K562 (cell line): ENCODE data around the gene CNOT10. TPM values are rescaled to one million over a fixed set of nuclear protein-coding genes. Genes with fewer than 3 reads are reported as not detected.

Experiments
- DACH1 ChIP-seq: fragments of 450-650 bp; IDR thresholded peaks from 2 replicates; pipeline ENCODE4 v1.6.1; 2018; ENCODE audit not compliant: partially characterized antibody
- GATA2 ChIP-seq: sonication (generic); formaldehyde crosslinking; IDR thresholded peaks from 2 replicates; pipeline ENCODE4 v1.4.0; 2020; ENCODE audit warnings: mild to moderate bottlenecking, missing genetic modification reagents
- ID3 ChIP-seq, 2 experiments: fragments of 250-450 bp in 1 of 2; fragments of 450-650 bp in 1 of 2; sonication (Bioruptor Pico) in 1 of 2; IDR thresholded peaks; 2 replicates each; pipeline versions ENCODE4 v1.6.1 to v1.8.0; 2016 to 2021; ENCODE audit warnings: mild to moderate bottlenecking in 2 of 2, moderate library complexity in 2 of 2, missing compliant biosample characterization in 1 of 2, missing genetic modification characterization in 1 of 2
- KLF16 ChIP-seq: IDR thresholded peaks from 2 replicates; pipeline ENCODE4 v1.6.1; 2016; ENCODE audit warnings: antibody characterized with exemption
- SRSF7 ChIP-seq: fragments of 200-400 bp; formaldehyde crosslinking; optimal IDR thresholded peaks from 2 replicates; pipeline ENCODE3; 2017; ENCODE audit warnings: mild to moderate bottlenecking, low read depth, low read length
- TCFL5 ChIP-seq: fragments of 250-450 bp; sonication (Bioruptor Pico); conservative IDR thresholded peaks from 2 replicates; pipeline ENCODE4 v1.6.1; 2021; ENCODE audit warnings: mild to moderate bottlenecking, moderate library complexity, matching md5 sums
- ZC3H8 ChIP-seq: fragments of 450-650 bp; IDR thresholded peaks from 2 replicates; pipeline ENCODE4 v1.6.1; 2017
- ZNF232 ChIP-seq: sonication (generic); formaldehyde crosslinking; IDR thresholded peaks from 2 replicates; pipeline ENCODE4 v1.8.0; 2022; ENCODE audit warnings: mild to moderate bottlenecking, missing genetic modification reagents
- polyA plus RNA-seq, 8 experiments: library from polyadenylated mRNA; depleted of rRNA in 4 of 8; stranded (reverse) in 5 of 8; unstranded in 3 of 8; fragments of >200 nt; fragmentation: Nextera tagmentation in 2 of 8; fragmentation: Illumina TruSeq in 1 of 8; extraction: Ambion mirVana in 2 of 8; extraction: Trizol in 1 of 8; gene quantifications; 2 replicates each; pipeline versions ENCODE4 v1.2.1 to v1.2.3, GENCODE V29; 2011 to 2014; ENCODE audit warnings: inconsistent platforms in 1 of 8, missing spikeins in 1 of 8
- total RNA-seq, 7 experiments: library from RNA; depleted of rRNA in 6 of 7; stranded (reverse); fragments of >200 nt in 6 of 7; fragmentation: Illumina TruSeq in 2 of 7; extraction: Trizol in 2 of 7; gene quantifications; 2 replicates each; pipeline versions ENCODE4 v1.2.1 to v1.2.3, GENCODE V29; 2011 to 2021; ENCODE audit warnings: low replicate concordance in 1 of 7
- TF ChIP-seq, protein P1 (sequence below): sonication (generic); formaldehyde crosslinking; IDR thresholded peaks from 2 replicates; pipeline ENCODE4 v1.8.1; 2023; ENCODE audit warnings: mild to moderate bottlenecking, missing genetic modification reagents
- TF ChIP-seq, protein P2 (sequence below), 2 experiments: fragments of 450-650 bp; IDR thresholded peaks; 2 replicates each; pipeline ENCODE4 v1.6.1; 2016; ENCODE audit warnings: mild to moderate bottlenecking in 2 of 2, borderline replicate concordance in 1 of 2, low read depth in 1 of 2, moderate library complexity in 1 of 2
- TF ChIP-seq, protein P3 (sequence below): fragments of 200-800 bp; sonication (Bioruptor generic); IDR thresholded peaks from 2 replicates; pipeline ENCODE4 v1.6.1; 2016; ENCODE audit warnings: missing genetic modification characterization, missing compliant biosample characterization

The CNOT10 gene
- total and polyA plus RNA-seq, 9 of the 15 experiments (the other 6 are each of a cell fraction or from before 2014, with no cell fraction given) = 35.7 to 114 (median 81.9) TPM

- TF ChIP-seq, protein P1, sequence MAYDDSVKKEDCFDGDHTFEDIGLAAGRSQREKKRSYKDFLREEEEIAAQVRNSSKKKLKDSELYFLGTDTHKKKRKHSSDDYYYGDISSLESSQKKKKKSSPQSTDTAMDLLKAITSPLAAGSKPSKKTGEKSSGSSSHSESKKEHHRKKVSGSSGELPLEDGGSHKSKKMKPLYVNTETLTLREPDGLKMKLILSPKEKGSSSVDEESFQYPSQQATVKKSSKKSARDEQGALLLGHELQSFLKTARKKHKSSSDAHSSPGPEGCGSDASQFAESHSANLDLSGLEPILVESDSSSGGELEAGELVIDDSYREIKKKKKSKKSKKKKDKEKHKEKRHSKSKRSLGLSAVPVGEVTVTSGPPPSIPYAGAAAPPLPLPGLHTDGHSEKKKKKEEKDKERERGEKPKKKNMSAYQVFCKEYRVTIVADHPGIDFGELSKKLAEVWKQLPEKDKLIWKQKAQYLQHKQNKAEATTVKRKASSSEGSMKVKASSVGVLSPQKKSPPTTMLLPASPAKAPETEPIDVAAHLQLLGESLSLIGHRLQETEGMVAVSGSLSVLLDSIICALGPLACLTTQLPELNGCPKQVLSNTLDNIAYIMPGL = no peak
- TF ChIP-seq ZNF232 (CRISPR knock-in tag) = no peak
- no peak for TF ChIP-seq SRSF7
- no peak for TF ChIP-seq ID3 (CRISPR knock-in tag; IDR thresholded peaks at IDR 0.05)
- TF ChIP-seq ID3 (tag; IDR thresholded peaks at IDR 0.05) = peak; percentile 74; the same call in 1 of the 2 replicates
- no peak for TF ChIP-seq ZC3H8
- TF ChIP-seq, protein P2, sequence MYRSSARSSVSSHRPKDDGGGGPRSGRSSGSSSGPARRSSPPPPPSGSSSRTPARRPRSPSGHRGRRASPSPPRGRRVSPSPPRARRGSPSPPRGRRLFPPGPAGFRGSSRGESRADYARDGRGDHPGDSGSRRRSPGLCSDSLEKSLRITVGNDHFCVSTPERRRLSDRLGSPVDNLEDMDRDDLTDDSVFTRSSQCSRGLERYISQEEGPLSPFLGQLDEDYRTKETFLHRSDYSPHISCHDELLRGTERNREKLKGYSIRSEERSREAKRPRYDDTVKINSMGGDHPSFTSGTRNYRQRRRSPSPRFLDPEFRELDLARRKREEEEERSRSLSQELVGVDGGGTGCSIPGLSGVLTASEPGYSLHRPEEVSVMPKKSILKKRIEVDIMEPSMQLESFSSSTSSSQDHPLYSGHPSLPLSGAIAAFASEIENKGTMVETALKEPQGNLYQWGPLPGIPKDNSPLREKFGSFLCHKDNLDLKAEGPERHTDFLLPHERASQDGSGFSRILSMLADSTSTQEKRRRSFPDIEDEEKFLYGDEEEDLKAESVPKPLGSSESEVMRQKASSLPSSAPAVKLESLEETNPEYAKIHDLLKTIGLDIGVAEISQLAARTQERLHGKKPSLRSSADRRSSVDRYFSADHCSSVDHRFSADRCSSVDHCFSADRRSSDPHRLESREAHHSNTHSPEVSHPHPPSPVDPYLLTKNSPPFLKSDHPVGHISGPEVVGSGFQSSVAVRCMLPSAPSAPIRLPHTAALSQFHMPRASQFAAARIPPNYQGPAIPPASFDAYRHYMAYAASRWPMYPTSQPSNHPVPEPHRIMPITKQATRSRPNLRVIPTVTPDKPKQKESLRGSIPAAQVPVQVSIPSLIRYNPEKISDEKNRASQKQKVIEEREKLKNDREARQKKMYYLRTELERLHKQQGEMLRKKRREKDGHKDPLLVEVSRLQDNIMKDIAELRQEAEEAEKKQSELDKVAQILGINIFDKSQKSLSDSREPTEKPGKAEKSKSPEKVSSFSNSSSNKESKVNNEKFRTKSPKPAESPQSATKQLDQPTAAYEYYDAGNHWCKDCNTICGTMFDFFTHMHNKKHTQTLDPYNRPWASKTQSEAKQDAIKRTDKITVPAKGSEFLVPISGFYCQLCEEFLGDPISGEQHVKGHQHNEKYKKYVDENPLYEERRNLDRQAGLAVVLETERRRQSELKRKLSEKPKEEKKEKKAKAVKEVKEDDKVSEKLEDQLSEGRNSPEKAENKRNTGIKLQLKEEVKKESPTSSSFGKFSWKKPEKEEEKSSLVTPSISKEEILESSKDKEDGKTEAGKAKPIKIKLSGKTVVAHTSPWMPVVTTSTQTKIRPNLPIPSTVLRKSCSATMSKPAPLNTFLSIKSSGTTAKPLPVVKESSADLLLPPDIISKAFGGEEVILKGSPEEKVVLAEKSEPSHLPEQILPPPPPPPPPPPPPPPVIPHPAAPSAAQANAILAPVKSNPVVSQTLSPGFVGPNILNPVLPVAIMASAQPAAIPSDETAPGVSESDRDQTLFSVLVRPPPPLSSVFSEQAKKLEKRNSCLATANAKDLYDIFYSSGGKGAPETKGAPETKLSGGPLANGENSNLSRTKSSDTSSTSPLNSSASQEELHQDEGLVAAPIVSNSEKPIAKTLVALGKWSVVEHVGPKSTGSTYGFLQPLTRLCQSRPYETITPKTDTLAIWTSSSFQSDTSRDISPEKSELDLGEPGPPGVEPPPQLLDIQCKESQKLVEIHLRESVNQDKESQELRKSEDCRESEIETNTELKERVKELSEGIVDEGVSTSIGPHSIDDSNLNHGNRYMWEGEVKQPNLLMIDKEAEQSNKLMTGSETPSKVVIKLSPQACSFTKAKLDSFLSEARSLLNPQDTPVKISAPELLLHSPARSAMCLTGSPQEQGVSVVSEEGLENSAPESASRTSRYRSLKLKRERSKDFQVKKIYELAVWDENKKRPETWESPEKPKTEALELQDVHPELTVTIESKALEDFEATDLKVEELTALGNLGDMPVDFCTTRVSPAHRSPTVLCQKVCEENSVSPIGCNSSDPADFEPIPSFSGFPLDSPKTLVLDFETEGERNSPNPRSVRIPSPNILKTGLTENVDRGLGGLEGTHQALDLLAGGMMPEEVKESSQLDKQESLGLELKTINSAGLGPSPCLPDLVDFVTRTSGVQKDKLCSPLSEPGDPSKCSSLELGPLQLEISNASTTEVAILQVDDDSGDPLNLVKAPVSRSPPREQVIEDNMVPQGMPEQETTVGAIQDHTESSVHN (IDR thresholded peaks at IDR 0.05; ENCODE audit: borderline replicate concordance in 1 of 2, low read depth in 1 of 2) = peak in 1 of 2 experiments; percentile 95; a peak in 2 of 4 replicates
- TF ChIP-seq KLF16 = peak; percentile 96
- TF ChIP-seq TCFL5 (CRISPR knock-in tag) = 0 out of 2 replicates have a peak, but pooled peaks have one; percentile 11
- TF ChIP-seq DACH1 = peak; percentile 99
- peak; percentile 92 for TF ChIP-seq GATA2 (CRISPR knock-in tag)
- TF ChIP-seq, protein P3, sequence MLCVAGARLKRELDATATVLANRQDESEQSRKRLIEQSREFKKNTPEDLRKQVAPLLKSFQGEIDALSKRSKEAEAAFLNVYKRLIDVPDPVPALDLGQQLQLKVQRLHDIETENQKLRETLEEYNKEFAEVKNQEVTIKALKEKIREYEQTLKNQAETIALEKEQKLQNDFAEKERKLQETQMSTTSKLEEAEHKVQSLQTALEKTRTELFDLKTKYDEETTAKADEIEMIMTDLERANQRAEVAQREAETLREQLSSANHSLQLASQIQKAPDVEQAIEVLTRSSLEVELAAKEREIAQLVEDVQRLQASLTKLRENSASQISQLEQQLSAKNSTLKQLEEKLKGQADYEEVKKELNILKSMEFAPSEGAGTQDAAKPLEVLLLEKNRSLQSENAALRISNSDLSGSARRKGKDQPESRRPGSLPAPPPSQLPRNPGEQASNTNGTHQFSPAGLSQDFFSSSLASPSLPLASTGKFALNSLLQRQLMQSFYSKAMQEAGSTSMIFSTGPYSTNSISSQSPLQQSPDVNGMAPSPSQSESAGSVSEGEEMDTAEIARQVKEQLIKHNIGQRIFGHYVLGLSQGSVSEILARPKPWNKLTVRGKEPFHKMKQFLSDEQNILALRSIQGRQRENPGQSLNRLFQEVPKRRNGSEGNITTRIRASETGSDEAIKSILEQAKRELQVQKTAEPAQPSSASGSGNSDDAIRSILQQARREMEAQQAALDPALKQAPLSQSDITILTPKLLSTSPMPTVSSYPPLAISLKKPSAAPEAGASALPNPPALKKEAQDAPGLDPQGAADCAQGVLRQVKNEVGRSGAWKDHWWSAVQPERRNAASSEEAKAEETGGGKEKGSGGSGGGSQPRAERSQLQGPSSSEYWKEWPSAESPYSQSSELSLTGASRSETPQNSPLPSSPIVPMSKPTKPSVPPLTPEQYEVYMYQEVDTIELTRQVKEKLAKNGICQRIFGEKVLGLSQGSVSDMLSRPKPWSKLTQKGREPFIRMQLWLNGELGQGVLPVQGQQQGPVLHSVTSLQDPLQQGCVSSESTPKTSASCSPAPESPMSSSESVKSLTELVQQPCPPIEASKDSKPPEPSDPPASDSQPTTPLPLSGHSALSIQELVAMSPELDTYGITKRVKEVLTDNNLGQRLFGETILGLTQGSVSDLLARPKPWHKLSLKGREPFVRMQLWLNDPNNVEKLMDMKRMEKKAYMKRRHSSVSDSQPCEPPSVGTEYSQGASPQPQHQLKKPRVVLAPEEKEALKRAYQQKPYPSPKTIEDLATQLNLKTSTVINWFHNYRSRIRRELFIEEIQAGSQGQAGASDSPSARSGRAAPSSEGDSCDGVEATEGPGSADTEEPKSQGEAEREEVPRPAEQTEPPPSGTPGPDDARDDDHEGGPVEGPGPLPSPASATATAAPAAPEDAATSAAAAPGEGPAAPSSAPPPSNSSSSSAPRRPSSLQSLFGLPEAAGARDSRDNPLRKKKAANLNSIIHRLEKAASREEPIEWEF (CRISPR knock-in tag) = peak; percentile 51; the same call in 1 of the 2 replicates
Observed at GRCh38 chr3:32709346-32709745, 24.4 kb downstream of the CNOT10 start (continued).
